ENCODE measurements around the gene DGKH. TPM values are rescaled to one million over a fixed set of nuclear protein-coding genes. Genes with fewer than 3 reads are reported as not detected.

Gene DGKH
- total RNA-seq, 1 experiment from 2014 or later = 9.3 TPM

- no peak for TF ChIP-seq CTCF (conservative IDR thresholded peaks at IDR 0.05)
- TF ChIP-seq EZH2 (IDR thresholded peaks at IDR 0.05; ENCODE audit: low read depth) = no peak
Measured at GRCh38 chr13:42270160-42270856, 221.9 kb downstream of the DGKH start.

GRCh38 chr13:42270857-42271215, 222.4 kb downstream of the DGKH start:
- POLR2A ChIA-PET (ENCODE audit: unreplicated experiment) = no interaction called here
- Histone ChIP-seq H3K79me2 (ENCODE audit: low read depth) (peaks cover 9% of the 10 kb centered on the region; the same call in 1 of the 2 replicates), H3K4me2 (peak overlapping the region; percentile 78), H3K9me3 (ENCODE audit: insufficient read depth, low read depth) (no peaks in the 10 kb centered on the region), H3K4me3 (peak overlapping the region; percentile 77; the same call in 1 of the 2 replicates), H3K36me3 (ENCODE audit: low read depth) (no peaks in the 10 kb centered on the region), H3K4me1 (replicated peaks; ENCODE audit: insufficient read depth) (0 out of 2 replicates have a peak, but pooled peaks cover 16% of the 10 kb centered on the region), H3F3A (ENCODE audit: insufficient read depth, low read depth) (no peaks in the 10 kb centered on the region), H2AFZ (peak overlapping the region; percentile 96; the same call in 1 of the 2 replicates), H3K27ac (no peak overlapping the region), H3K27me3 (ENCODE audit: insufficient read depth, low read depth) (no peaks in the 10 kb centered on the region), H4K20me1 (ENCODE audit: insufficient read depth) (no peaks in the 10 kb centered on the region), H3K9me2 (ENCODE audit: insufficient read depth) (no peaks in the 10 kb centered on the region)
- intact Hi-C loops (cut with micrococcal nuclease; ENCODE audit: unreplicated experiment) = no loop called here
- DNase-seq = no peak
- no TSS peak for BruUV-seq (replicated peaks)
- no peak for TF ChIP-seq EZH2 (IDR thresholded peaks at IDR 0.05; ENCODE audit: low read depth)
- no peak for TF ChIP-seq CTCF (conservative IDR thresholded peaks at IDR 0.05)
- CTCF ChIA-PET = no interaction called here

More at GRCh38 chr13:42270160-42270856, 221.9 kb downstream of the DGKH start:
- H3K4me3 ChIP-seq = peak overlapping the region; percentile 77; the same call in 1 of the 2 replicates
- no peak overlapping the region for H3K27ac ChIP-seq
- no peaks in the 10 kb centered on the region for H4K20me1 ChIP-seq (ENCODE audit: insufficient read depth)
- H2AFZ ChIP-seq = no peak overlapping the region
- intact Hi-C loops (cut with micrococcal nuclease; ENCODE audit: unreplicated experiment) = no loop called here
- H3K79me2 ChIP-seq (ENCODE audit: low read depth) = peaks cover 9% of the 10 kb centered on the region; the same call in 1 of the 2 replicates
- H3K9me3 ChIP-seq (ENCODE audit: insufficient read depth, low read depth) = no peaks in the 10 kb centered on the region
- peak overlapping the region; percentile 78; the same call in 1 of the 2 replicates for H3K4me2 ChIP-seq
- H3K4me1 ChIP-seq (replicated peaks; ENCODE audit: insufficient read depth) = 0 out of 2 replicates have a peak, but pooled peaks cover 16% of the 10 kb centered on the region
- H3K36me3 ChIP-seq (ENCODE audit: low read depth) = no peaks in the 10 kb centered on the region
- BruUV-seq (replicated peaks) = no TSS peak
- no peak for DNase-seq
- ChIA-PET CTCF (no interaction called here), POLR2A (ENCODE audit: unreplicated experiment) (interaction anchor here (0.6 kb wide), 1 partner anchor 726 kb away, joined by 3 read pairs; no protein-coding TSS in a partner anchor)
- H3K27me3 ChIP-seq (ENCODE audit: insufficient read depth, low read depth) = no peaks in the 10 kb centered on the region
- H3K9me2 ChIP-seq (ENCODE audit: insufficient read depth) = no peaks in the 10 kb centered on the region
- H3F3A ChIP-seq (ENCODE audit: insufficient read depth, low read depth) = no peaks in the 10 kb centered on the region

- no peak for TF ChIP-seq CTCF (conservative IDR thresholded peaks at IDR 0.05)
- TF ChIP-seq EZH2 (IDR thresholded peaks at IDR 0.05; ENCODE audit: low read depth) = no peak
- TSS peak; percentile 68 for BruUV-seq (replicated peaks)
- peak; percentile 78 to 89 for DNase-seq
- no peaks in the 10 kb centered on the region for H3K36me3 ChIP-seq (ENCODE audit: low read depth)
- no peaks in the 10 kb centered on the region for H3F3A ChIP-seq (ENCODE audit: insufficient read depth, low read depth)
- H3K4me1 ChIP-seq (replicated peaks; ENCODE audit: insufficient read depth) = 0 out of 2 replicates have a peak, but pooled peaks cover 11% of the 10 kb centered on the region
- no peaks in the 10 kb centered on the region for H4K20me1 ChIP-seq (ENCODE audit: insufficient read depth)
- no peaks in the 10 kb centered on the region for H3K27me3 ChIP-seq (ENCODE audit: insufficient read depth, low read depth)
- no peaks in the 10 kb centered on the region for H3K9me2 ChIP-seq (ENCODE audit: insufficient read depth)
- peaks cover 9% of the 10 kb centered on the region; the same call in 1 of the 2 replicates for H3K79me2 ChIP-seq (ENCODE audit: low read depth)
- POLR2A ChIA-PET (ENCODE audit: unreplicated experiment) = interaction anchor here (0.6 kb wide), 1 partner anchor 42 kb away, joined by 3 read pairs; no protein-coding TSS in a partner anchor
- intact Hi-C loops (cut with micrococcal nuclease; ENCODE audit: unreplicated experiment) = loop anchor here (1.0 kb wide), 1 partner anchor 91 kb away; no protein-coding TSS in a partner anchor
- peak overlapping the region; percentile 78 for H3K4me2 ChIP-seq
- peak overlapping the region; percentile 86 for H3K4me3 ChIP-seq
- CTCF ChIA-PET = no interaction called here
- H3K27ac ChIP-seq = peak overlapping the region; percentile 53
- H3K9me3 ChIP-seq (ENCODE audit: insufficient read depth, low read depth) = no peaks in the 10 kb centered on the region
- H2AFZ ChIP-seq = peak overlapping the region; percentile 96
Measured at GRCh38 chr13:42271337-42272114, 223.1 kb downstream of the DGKH start.

Measured in PC-9 (cell line).